CD14-positive monocyte (primary cell): ENCODE data around the gene MVB12B. TPM values are rescaled to one million over a fixed set of nuclear protein-coding genes. Genes with fewer than 3 reads are reported as not detected.
A peak's percentile ranks its signal among the peaks of the same experiment; 100 is the strongest.

ENCODE experiments used
- DNase-seq, 3 donors: peaks; one replicate each; pipeline ENCODE4 v3.0.0-alpha.2; 2011 to 2022
- H2AFZ ChIP-seq: 2 replicates; pipeline ENCODE4 v1.6.0; 2012; ENCODE audit warnings: mild to moderate bottlenecking, low read depth, low read length, inconsistent platforms; ENCODE audit not compliant: insufficient read depth, poor library complexity, severe bottlenecking
- H3K27ac ChIP-seq, 2 donors: 1 replicate in 1 of 2; 2 replicates in 1 of 2; pipeline ENCODE4 v1.5.1; 2012 to 2013; ENCODE audit warnings: low read length in 2 of 2, control low read depth in 1 of 2, inconsistent platforms in 1 of 2, low read depth in 1 of 2, mild to moderate bottlenecking in 1 of 2
- H3K27me3 ChIP-seq, 2 donors: one replicate each; pipeline versions ENCODE4 v1.6.0 to v1.6.1; 2011 to 2013; ENCODE audit warnings: low read length in 2 of 2; ENCODE audit not compliant: control insufficient read depth in 2 of 2, insufficient read depth in 2 of 2
- H3K36me3 ChIP-seq, 2 donors: replicated peaks in 1 of 2; 1 replicate in 1 of 2; 2 replicates in 1 of 2; pipeline versions ENCODE4 v1.5.1 to v1.6.1; 2012 to 2013; ENCODE audit warnings: low read length in 2 of 2, control low read depth in 1 of 2, inconsistent platforms in 1 of 2, mild to moderate bottlenecking in 1 of 2; ENCODE audit not compliant: insufficient read depth in 2 of 2, control insufficient read depth in 1 of 2
- H3K4me1 ChIP-seq, 2 donors: 1 replicate in 1 of 2; 2 replicates in 1 of 2; pipeline versions ENCODE4 v1.5.1 to v1.6.1; 2012 to 2013; ENCODE audit warnings: low read length in 2 of 2, control low read depth in 1 of 2, inconsistent platforms in 1 of 2, mild to moderate bottlenecking in 1 of 2, moderate library complexity in 1 of 2; ENCODE audit not compliant: insufficient read depth in 2 of 2, control insufficient read depth in 1 of 2
- H3K4me2 ChIP-seq: replicated peaks from 2 replicates; pipeline ENCODE3; 2012; ENCODE audit warnings: low read length, moderate library complexity, mild to moderate bottlenecking; ENCODE audit not compliant: poor library complexity, severe bottlenecking; ENCODE audit errors: extremely low read depth
- H3K4me3 ChIP-seq, 3 experiments: fragments of 200-600 bp in 1 of 3; sonication (generic) in 1 of 3; replicated peaks in 1 of 3; 1 replicate in 2 of 3; 2 replicates in 1 of 3; pipeline ENCODE4 v1.5.1; 2011 to 2013; ENCODE audit warnings: low read length in 3 of 3, mild to moderate bottlenecking in 3 of 3, control low read depth in 2 of 3, low read depth in 2 of 3, inconsistent platforms in 1 of 3, moderate library complexity in 1 of 3
- H3K79me2 ChIP-seq: 2 replicates; pipeline ENCODE4 v1.6.0; 2012; ENCODE audit warnings: mild to moderate bottlenecking, control low read depth, inconsistent platforms, low read length, moderate library complexity; ENCODE audit not compliant: insufficient read depth
- H3K9ac ChIP-seq: 2 replicates; pipeline ENCODE4 v1.6.0; 2017; ENCODE audit warnings: low read length, mild to moderate bottlenecking; ENCODE audit not compliant: insufficient read depth, poor library complexity, severe bottlenecking
- H3K9me3 ChIP-seq, 2 donors: replicated peaks in 1 of 2; 1 replicate in 1 of 2; 2 replicates in 1 of 2; pipeline versions ENCODE4 v1.5.1 to v1.6.1; 2012 to 2013; ENCODE audit warnings: low read length in 2 of 2, control low read depth in 1 of 2; ENCODE audit not compliant: control insufficient read depth in 1 of 2, insufficient read depth in 1 of 2
- H4K20me1 ChIP-seq: 2 replicates; pipeline ENCODE4 v1.6.0; 2012; ENCODE audit warnings: mild to moderate bottlenecking, low read length, control low read depth, moderate library complexity; ENCODE audit not compliant: insufficient read depth
- H3K27ac Mint-ChIP-seq, 7 donors: one replicate each; pipeline ENCODE4 v1.8.0; 2020; ENCODE audit warnings: mild to moderate bottlenecking in 7 of 7, mixed read lengths in 7 of 7, moderate library complexity in 6 of 7, inconsistent platforms in 2 of 7
- H3K27me3 Mint-ChIP-seq, 3 donors: one replicate each; pipeline ENCODE4 v1.8.0; 2021 to 2022; ENCODE audit warnings: low read depth in 3 of 3, mild to moderate bottlenecking in 3 of 3, mixed read lengths in 3 of 3, moderate library complexity in 3 of 3, inconsistent platforms in 1 of 3
- H3K36me3 Mint-ChIP-seq, 2 donors: one replicate each; pipeline ENCODE4 v1.8.0; 2020; ENCODE audit warnings: mixed read lengths in 2 of 2, inconsistent platforms in 1 of 2, mild to moderate bottlenecking in 1 of 2
- H3K4me1 Mint-ChIP-seq: one replicate; pipeline ENCODE4 v1.8.0; 2020; ENCODE audit warnings: mild to moderate bottlenecking, mixed read lengths
- H3K4me3 Mint-ChIP-seq, 2 donors: one replicate each; pipeline ENCODE4 v1.8.0; 2020; ENCODE audit warnings: mild to moderate bottlenecking in 2 of 2, mixed read lengths in 2 of 2, moderate library complexity in 1 of 2
- H3K9me3 Mint-ChIP-seq, 7 donors: one replicate each; pipeline ENCODE4 v1.8.0; 2020 to 2022; ENCODE audit warnings: mixed read lengths in 7 of 7, mild to moderate bottlenecking in 6 of 7, moderate library complexity in 6 of 7, inconsistent platforms in 2 of 7
- WGBS: methylation state at CpG from one replicate; pipeline ENCODE4 v1.1.5; 2013; ENCODE audit warnings: missing lambda C conversion rate; ENCODE audit not compliant: insufficient coverage; 5-methylcytosine and 5-hydroxymethylcytosine counted together
- intact Hi-C, 2 donors: fragments of 100-400 bp; cut with micrococcal nuclease; formaldehyde crosslinking; loops; one replicate each; pipeline versions ENCODE4 v1.15.0 to v1.15.1; 2023
- polyA plus RNA-seq, 3 donors: library from polyadenylated mRNA; depleted of rRNA in 1 of 3; unstranded in 2 of 3; stranded (reverse) in 1 of 3; fragments of 300-500 nt in 2 of 3; fragments of >200 nt in 1 of 3; fragmentation: Illumina TruSeq in 2 of 3; gene quantifications; 1 replicate in 2 of 3; 2 replicates in 1 of 3; pipeline ENCODE4 v1.2.3, GENCODE V29; 2012 to 2021
- TF ChIP-seq, protein P1 (sequence below): fragments of 200-600 bp; IDR thresholded peaks from one replicate; pipeline ENCODE4 v1.8.0; 2022; ENCODE audit warnings: antibody characterized with exemption, mild to moderate bottlenecking

The MVB12B gene
- polyA plus RNA-seq, 3 donors: 2.8 to 8.1 (median 3.5) TPM

GRCh38 chr9:126449725-126450667, 123.4 kb downstream of the MVB12B start:
- Mint-ChIP-seq H3K4me1 (peaks cover 15% of the 10 kb centered on the region), H3K27me3 (peaks cover 0 to 2% (median 0%) of the 10 kb centered on the region in 3 donors), H3K9me3 (no peaks in the 10 kb centered on the region), H3K27ac (peak overlapping the region in 2 of 7 donors; percentile 10 to 25), H3K36me3 (peaks cover 37 to 48% of the 10 kb centered on the region in 2 donors), H3K4me3 (no peak overlapping the region)
- WGBS: 94% methylated on average over 10 of the region's 12 CpGs
- Histone ChIP-seq H4K20me1 (no peaks in the 10 kb centered on the region), H3K9me3 (no peaks in the 10 kb centered on the region), H3K9ac (no peak overlapping the region), H3K4me3 (no peak overlapping the region), H3K4me1 (peaks cover 0 to 3% of the 10 kb centered on the region in 2 donors), H3K27ac (no peak overlapping the region), H2AFZ (no peak overlapping the region), H3K36me3 (peaks cover 0 to 11% of the 10 kb centered on the region in 2 donors), H3K79me2 (no peaks in the 10 kb centered on the region), H3K27me3 (no peaks in the 10 kb centered on the region), H3K4me2 (no peak overlapping the region)
- intact Hi-C loops: no loop called here
- no peak for DNase-seq
- TF ChIP-seq, protein P1, sequence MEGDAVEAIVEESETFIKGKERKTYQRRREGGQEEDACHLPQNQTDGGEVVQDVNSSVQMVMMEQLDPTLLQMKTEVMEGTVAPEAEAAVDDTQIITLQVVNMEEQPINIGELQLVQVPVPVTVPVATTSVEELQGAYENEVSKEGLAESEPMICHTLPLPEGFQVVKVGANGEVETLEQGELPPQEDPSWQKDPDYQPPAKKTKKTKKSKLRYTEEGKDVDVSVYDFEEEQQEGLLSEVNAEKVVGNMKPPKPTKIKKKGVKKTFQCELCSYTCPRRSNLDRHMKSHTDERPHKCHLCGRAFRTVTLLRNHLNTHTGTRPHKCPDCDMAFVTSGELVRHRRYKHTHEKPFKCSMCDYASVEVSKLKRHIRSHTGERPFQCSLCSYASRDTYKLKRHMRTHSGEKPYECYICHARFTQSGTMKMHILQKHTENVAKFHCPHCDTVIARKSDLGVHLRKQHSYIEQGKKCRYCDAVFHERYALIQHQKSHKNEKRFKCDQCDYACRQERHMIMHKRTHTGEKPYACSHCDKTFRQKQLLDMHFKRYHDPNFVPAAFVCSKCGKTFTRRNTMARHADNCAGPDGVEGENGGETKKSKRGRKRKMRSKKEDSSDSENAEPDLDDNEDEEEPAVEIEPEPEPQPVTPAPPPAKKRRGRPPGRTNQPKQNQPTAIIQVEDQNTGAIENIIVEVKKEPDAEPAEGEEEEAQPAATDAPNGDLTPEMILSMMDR: no peak

GRCh38 chr9:126450668-126451205, 124.1 kb downstream of the MVB12B start:
- intact Hi-C loops: no loop called here
- H3K4me2 ChIP-seq: no peak overlapping the region
- Mint-ChIP-seq H3K4me1 (peaks cover 15% of the 10 kb centered on the region), H3K27ac (peak overlapping the region in 1 of 7 donors; percentile 50), H3K4me3 (no peak overlapping the region), H3K36me3 (peaks cover 37 to 50% of the 10 kb centered on the region in 2 donors), H3K27me3 (peaks cover 0 to 2% (median 0%) of the 10 kb centered on the region in 3 donors), H3K9me3 (no peaks in the 10 kb centered on the region)
- H3K4me3 ChIP-seq: no peak overlapping the region
- TF ChIP-seq, protein P1: no peak
- H3K4me1 ChIP-seq: peaks cover 0 to 3% of the 10 kb centered on the region in 2 donors
- no peaks in the 10 kb centered on the region for H3K9me3 ChIP-seq
- WGBS: 100% methylated on average over 3 of the region's 6 CpGs
- no peaks in the 10 kb centered on the region for H3K27me3 ChIP-seq
- no peak overlapping the region for H2AFZ ChIP-seq
- no peaks in the 10 kb centered on the region for H3K79me2 ChIP-seq
- no peak overlapping the region for H3K27ac ChIP-seq
- DNase-seq: no peak
- no peaks in the 10 kb centered on the region for H4K20me1 ChIP-seq
- H3K36me3 ChIP-seq: peaks cover 0 to 11% of the 10 kb centered on the region in 2 donors
- H3K9ac ChIP-seq: no peak overlapping the region
